ENCODE measurements around the gene NTNG1.

- no peak for TF ChIP-seq EZH2phosphoT487 (IDR thresholded peaks at IDR 0.05; ENCODE audit: borderline replicate concordance, low read depth, low read length)
- TF ChIP-seq CTCF (conservative IDR thresholded peaks at IDR 0.05; ENCODE audit: low read length): no peak
Observed at GRCh38 chr1:107342316-107342715, 201.5 kb downstream of the NTNG1 start.
